ENCODE measurements around the gene TOR4A. TPM values are rescaled to one million over a fixed set of nuclear protein-coding genes. Genes with fewer than 3 reads are reported as not detected.

The TOR4A gene
- total RNA-seq, 1 donor: 5.4 TPM

DNA sequence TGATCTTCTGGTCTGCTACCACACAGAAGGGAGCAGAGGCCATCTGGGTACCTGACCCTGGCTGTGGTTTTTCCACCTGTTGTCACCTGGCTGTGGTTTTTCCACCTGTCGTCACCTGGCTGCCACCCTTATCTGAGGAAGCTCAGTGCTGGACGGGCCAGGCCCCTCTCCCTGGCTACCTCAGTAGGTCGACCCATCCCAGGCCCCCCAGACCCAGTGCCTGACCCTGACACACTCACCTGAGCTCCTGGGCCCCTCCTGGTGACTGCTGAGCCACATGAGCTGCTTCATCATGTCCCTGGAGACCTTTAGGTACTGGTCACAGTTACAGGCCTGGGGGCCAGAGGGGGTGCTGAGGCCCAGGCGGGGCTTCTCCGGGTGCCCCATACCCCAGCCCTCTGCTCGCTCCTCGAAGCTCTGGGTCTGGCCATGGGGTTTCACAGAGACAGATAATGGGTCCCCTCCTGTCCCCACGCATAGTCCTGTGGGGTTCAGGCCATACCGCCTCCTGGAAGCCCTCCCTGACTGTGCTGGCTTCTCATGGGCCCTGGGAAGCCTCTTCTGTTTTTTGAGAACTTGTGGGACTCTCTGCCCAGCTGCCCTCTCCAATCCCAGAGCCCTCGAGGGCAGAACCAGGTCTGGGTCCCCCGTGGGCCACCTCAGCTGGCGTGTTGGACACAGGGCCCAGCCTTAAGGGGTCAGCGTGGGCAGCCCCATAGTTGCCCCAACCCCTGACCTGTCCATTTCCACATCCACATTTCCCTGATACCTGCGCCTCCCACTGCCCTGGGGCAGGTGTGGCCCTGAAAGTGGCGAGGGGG is 32.1 kb downstream of the TOR4A start:
- Histone ChIP-seq H3K4me3 (ENCODE audit: low read length) (no peak overlapping the region), H3K4me1 (ENCODE audit: insufficient read depth, low read length) (peaks cover 24% of the 10 kb centered on the region), H3K9me3 (ENCODE audit: low read depth, low read length) (no peaks in the 10 kb centered on the region), H3K27me3 (ENCODE audit: insufficient read depth, low read length) (peaks cover 4% of the 10 kb centered on the region)

DNA sequence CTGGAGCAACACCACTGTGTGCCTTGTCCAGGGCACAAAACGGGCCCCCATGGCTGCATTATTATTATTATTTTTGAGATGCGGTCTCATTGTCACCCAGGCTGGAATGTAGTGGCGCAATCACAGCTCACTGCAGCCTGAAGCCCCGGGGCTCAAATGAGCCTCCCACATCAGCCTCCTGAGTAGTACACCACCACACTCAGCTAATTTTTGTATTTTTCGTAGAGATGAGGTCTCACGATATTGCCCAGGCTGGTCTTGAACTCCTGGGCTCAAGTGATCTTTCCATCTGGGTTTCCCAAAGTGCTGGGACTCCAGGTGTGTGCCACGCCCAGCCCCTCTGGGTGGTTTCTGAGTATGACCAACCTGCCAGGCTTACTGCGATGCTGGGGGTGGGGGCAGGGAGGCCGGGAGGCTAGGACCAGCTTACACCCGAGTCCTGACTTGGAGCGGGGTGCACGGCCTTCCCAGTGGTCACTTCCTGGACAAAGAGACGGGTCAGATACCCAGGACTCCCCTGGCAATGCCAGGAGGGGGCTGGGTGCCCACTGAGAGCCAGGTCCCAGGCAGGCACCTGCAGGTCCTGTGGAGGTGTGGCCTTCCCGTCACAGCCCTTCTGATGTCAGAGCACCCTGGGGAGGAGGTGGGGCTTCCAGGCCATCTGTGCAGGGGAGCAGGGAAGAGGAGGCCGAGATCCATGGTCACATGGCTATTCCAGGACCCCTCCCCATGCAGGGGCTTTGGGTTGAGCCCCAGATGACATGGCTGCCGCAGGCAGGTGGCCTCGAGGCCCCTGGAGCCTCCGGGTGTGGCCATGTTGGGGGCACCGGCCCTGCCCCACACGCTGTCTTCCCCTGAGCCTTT is 32.9 kb downstream of the TOR4A start:
- Histone ChIP-seq H3K27me3 (ENCODE audit: insufficient read depth, low read length) (peaks cover 4% of the 10 kb centered on the region), H3K9me3 (ENCODE audit: low read depth, low read length) (no peaks in the 10 kb centered on the region), H3K4me3 (ENCODE audit: low read length) (no peak overlapping the region), H3K4me1 (ENCODE audit: insufficient read depth, low read length) (peaks cover 17% of the 10 kb centered on the region)

DNA sequence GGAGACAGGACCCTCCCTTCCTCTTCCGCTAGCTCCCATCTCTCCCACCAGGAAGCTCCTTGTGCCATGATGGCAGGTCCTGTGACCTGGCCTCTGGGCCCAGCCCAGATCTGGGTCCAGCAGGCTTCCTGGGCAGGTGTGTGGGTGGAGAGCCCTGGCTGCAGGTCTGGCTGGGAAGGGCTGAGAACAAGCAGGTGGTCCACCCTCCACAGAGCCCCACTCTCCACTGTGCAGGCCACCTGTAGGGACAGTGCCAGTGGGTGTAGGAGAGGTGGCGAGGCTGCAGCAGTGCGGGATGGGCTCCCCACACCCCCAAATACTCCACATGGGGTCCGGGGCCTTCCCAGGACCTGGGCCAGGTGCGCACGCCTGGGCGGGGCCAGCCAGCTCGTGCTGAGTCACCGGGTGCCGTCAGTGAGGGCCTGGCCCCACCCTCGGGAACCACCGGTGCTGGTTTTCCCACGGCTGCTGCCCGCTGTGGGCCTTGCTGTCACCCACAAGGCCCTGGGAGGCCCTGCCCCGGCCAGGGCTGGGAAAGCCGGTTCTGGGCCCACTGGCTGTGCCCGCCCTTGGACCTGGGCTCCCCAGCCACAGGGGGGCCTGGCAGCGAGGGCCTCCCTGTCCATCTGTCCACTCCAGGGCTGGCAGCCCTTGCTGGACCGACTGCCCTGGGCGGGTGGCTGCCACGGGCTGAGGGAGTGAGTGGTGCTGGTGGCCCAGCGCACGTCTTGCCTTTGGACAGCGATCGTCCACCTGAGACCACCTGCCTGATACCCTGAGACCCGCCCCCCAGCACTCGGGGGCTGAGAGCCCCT is 33.9 kb downstream of the TOR4A start:
- H3K9me3 ChIP-seq (ENCODE audit: low read depth, low read length): no peaks in the 10 kb centered on the region
- peaks cover 3% of the 10 kb centered on the region for H3K27me3 ChIP-seq (ENCODE audit: insufficient read depth, low read length)
- H3K4me3 ChIP-seq (ENCODE audit: low read length): no peak overlapping the region
- H3K4me1 ChIP-seq (ENCODE audit: insufficient read depth, low read length): peaks cover 11% of the 10 kb centered on the region

DNA sequence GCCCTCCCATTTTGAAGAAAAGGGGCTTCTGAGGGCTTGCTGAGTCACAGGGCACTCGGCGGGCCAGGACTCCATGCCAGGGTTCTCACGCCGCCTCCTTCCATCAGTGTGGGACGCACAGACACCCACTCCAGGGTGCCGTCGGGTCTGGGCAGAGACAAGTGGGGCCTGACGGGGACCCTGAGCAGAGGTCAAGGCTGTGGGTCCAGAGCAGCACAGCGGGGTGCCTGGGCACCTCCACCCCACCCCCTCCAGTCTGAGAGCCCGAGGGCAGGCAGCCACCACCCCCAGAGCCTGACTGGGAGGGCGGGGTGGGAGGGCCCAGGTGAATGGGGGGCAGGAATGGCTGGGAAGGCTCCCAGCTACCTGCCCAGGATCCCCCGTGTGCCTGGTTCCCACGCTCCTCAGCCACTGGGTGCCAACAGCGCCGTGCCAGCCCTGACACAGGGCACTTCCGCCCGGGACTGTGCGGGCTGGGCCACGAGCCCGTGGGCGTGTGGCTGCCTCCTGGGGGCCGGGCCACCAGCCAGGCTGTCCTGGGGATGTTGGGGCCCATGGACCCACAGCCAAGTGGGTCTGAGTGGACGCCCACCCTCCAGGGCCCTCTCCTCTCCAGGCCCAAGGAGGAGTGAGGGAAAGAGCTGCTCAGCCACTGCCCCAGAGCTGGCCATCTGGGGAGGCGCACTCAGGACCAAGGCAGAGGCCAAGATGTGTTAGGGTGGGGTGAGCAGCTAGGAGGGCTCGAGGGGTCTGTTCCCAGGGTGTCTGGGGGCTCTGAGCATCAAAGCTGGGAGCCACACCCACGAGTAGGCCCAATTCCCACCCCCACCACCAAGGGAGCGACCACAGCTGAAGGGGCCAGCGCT is 34.7 kb downstream of the TOR4A start:
- no peak overlapping the region for H3K4me3 ChIP-seq (ENCODE audit: low read length)
- H3K27me3 ChIP-seq (ENCODE audit: insufficient read depth, low read length): no peaks in the 10 kb centered on the region
- H3K4me1 ChIP-seq (ENCODE audit: insufficient read depth, low read length): peaks cover 5% of the 10 kb centered on the region
- H3K9me3 ChIP-seq (ENCODE audit: low read depth, low read length): no peaks in the 10 kb centered on the region

DNA sequence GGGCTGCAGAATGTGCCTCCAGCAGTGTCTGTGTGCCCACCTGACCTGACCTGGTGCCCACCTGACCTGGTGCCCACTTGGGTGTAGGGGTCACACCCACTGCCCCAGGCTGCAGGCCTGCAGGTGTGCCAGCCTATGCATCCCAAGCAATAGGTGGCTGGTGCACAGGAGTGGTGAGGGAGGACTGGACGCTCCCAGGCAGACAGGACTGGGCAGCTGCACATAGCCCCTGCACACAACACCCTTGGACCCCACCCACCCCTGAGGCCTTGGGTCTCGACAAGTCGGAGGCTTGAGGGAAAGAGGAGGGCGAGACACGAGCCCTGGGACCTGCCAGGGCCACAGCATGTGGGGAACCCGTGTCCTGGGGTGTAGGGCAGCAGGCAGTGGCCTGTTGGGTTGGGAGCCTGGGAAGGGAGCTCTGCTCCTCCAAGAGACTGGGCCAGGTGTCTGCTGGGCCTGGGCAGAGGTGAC is 35.4 kb downstream of the TOR4A start:
- Histone ChIP-seq H3K4me3 (ENCODE audit: low read length) (no peak overlapping the region), H3K4me1 (ENCODE audit: insufficient read depth, low read length) (peaks cover 5% of the 10 kb centered on the region), H3K9me3 (ENCODE audit: low read depth, low read length) (no peaks in the 10 kb centered on the region), H3K27me3 (ENCODE audit: insufficient read depth, low read length) (no peaks in the 10 kb centered on the region)

DNA sequence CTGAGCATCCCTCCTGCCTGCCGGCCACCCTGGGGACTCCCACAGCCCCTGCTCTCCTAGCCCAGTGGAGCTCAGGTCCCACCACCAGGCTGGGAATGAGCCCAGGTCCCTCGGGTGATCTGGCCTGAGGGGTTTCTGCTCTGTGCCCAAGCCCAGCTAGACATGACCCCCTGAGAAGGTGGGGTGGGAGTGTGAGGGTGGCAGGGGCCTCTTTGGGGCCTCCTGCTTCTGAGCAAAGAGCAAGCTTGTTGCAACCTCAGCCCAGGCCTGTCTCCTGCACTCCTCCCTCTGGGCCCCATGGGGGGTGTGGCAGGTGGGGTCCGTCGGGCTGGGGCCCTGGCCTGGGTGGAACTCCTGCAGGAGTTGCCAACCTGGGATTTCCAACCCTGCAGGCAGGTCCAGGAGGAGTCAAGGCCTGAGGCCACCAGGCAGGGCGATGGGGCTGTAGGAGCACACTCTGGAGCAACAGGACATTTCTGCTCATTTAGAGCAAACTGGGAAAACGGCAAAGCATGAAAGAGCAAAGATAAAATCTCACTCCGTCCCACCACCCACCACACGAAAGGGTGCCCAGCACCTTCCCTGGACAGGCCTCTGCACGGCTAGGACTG is 35.9 kb downstream of the TOR4A start:
- no peak overlapping the region for H3K4me3 ChIP-seq (ENCODE audit: low read length)
- peaks cover 5% of the 10 kb centered on the region for H3K4me1 ChIP-seq (ENCODE audit: insufficient read depth, low read length)
- no peaks in the 10 kb centered on the region for H3K9me3 ChIP-seq (ENCODE audit: low read depth, low read length)
- H3K27me3 ChIP-seq (ENCODE audit: insufficient read depth, low read length): no peaks in the 10 kb centered on the region

DNA sequence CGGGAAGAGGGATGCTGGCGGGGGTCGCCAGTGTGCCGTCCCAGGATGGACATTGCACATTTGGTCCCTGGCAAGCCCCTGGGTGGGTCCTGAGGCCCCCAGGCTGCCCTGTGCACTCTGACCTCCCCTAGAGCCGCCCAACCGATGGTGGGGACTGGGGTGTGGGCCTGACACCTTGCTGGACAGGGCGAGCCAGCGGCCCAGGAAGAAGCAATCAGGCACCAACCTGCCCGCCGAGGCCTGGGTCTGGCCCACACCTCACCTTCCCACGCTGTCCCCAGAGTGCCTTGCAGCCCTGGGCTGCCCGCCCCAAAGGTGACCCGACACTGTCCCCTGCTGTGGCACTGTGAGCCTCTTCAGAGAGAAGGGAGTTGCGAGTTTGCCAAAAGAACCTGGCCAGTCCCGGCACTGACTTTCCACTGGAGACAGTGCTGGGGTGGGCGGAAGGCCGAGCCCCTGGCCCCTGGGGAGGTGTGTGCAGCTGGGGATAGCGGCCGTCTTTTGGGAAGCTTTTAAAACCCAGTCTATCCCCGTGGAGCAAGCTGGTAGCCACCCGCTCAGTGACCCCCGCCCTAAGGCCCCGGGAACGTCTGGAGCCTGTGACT is 36.5 kb downstream of the TOR4A start:
- H3K4me3 ChIP-seq (ENCODE audit: low read length): no peak overlapping the region
- H3K27me3 ChIP-seq (ENCODE audit: insufficient read depth, low read length): no peaks in the 10 kb centered on the region
- peaks cover 5% of the 10 kb centered on the region for H3K4me1 ChIP-seq (ENCODE audit: insufficient read depth, low read length)
- H3K9me3 ChIP-seq (ENCODE audit: low read depth, low read length): no peaks in the 10 kb centered on the region

DNA sequence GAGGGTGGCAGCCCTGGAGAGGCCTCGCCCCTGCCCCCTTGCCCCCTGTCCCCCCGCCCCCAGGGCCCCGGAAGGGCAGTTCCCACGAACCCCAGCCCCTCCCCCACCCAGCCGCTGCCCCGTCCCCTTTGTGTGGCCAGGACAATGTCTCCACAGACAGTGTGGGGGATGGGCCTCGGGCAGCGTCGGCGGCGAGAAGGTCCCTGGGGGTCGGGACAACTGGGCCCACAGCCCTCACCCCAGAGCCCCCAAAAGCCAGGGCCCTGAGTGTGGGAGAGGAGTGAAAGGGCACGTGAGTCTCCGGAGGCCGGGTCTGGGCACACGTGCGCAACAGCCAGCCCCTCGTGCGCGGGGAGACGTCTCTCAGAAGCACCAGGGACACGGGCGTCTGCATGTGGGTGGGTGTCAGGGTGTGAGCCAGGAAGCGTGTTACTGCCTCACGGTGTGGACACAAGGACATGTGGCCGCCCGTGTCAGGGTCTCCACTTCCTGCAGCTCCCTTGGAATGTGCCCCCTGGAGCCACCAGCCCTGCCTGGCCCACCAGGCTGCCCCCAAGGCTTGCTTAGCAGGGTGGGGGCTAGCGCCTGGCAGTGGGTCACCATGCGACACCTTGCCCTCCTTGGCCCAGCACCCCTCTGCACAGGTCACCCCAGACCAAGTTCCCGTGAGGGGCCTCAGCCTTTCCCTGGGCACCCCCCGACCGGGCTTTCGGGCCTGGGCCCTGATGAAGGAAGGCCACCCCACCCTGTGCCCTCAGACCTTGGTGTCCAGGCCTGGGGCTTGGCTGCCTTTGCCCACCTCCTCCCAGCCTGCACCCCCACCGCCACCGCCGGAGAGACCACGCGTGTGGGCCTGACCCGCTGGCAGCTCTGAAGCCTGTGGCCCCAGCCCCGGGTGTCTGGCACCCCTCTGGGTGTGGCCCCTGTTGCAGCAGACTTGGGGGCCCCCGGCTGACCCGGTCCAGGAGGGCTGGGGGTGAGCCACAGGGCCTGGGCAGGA is 37.3 kb downstream of the TOR4A start:
- Histone ChIP-seq H3K4me1 (ENCODE audit: insufficient read depth, low read length) (peaks cover 5% of the 10 kb centered on the region), H3K4me3 (ENCODE audit: low read length) (no peak overlapping the region), H3K9me3 (ENCODE audit: low read depth, low read length) (no peaks in the 10 kb centered on the region), H3K27me3 (ENCODE audit: insufficient read depth, low read length) (no peaks in the 10 kb centered on the region)

DNA sequence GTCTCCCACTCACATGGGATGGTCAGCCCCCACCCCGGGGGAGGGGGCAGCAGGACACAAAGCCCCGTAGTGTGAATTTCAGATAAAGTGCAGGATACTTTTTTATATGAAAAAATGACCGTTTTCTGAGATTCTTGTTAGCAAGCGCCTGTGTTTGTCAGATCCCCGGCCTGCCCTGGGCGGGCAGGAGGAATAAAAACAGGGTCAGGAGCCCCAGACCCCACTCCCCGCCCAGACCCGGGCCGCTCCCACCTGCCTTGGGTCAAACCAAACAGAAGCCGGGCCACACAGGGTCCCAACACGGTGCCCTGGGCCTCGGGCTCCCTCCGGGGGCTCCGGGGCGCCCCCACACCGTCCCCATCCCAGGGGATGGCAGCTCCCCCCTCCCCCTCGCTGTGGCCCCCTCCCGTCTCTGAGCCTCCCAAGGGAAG is 38.1 kb downstream of the TOR4A start:
- Histone ChIP-seq H3K9me3 (ENCODE audit: low read depth, low read length) (no peaks in the 10 kb centered on the region), H3K4me1 (ENCODE audit: insufficient read depth, low read length) (peaks cover 12% of the 10 kb centered on the region), H3K27me3 (ENCODE audit: insufficient read depth, low read length) (no peaks in the 10 kb centered on the region), H3K4me3 (ENCODE audit: low read length) (no peak overlapping the region)

DNA sequence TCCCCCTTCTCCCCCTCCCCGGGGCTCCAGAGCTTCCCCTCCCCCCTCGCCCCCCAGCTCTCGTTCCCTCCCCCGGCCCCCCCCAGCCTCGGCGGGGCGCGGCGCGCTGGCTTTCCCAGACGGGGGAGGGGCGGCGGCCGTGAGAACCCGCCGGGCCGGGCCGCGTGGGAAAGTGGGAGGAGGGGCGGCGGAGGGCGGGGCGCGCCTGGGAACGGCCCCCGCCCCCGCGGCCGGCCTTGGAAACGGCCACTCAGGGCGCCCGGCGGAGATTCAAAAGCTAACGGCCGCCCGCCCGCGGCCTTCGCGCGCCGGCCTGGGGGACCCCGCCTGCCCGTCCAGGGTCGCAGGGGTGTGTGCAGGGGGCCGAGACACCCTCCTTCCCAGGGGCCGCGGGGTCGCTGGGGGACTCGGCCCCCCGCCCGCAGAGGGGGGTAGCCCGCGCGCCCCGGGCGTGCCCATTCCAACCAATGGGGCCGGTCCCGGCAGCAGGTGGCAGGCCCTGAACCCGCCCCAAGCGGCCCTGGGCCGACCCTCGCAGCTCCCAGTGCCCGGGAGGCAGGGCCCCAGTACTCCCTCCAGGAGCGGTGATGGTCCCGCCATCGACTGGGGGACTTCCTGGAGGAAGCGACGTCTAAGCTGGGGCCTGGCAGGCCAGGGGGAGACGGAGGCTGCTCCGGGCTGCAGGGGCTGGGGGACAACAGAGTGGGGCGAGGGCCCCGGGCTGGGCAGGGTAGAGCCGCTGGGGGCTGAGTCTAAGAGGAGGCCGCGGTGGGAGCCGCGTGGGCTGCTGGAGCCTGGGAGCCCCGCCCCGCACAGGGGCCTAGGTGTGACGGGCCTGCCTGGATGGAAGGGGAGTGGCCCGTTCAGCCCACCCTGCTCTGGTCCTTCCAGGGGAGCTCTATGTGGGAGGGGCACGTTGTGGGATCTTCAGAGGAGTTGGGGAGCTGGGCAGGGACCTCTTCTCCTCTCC is 38.8 kb downstream of the TOR4A start:
- no peak overlapping the region for H3K4me3 ChIP-seq (ENCODE audit: low read length)
- peaks cover 19% of the 10 kb centered on the region for H3K4me1 ChIP-seq (ENCODE audit: insufficient read depth, low read length)
- no peaks in the 10 kb centered on the region for H3K27me3 ChIP-seq (ENCODE audit: insufficient read depth, low read length)
- H3K9me3 ChIP-seq (ENCODE audit: low read depth, low read length): no peaks in the 10 kb centered on the region

DNA sequence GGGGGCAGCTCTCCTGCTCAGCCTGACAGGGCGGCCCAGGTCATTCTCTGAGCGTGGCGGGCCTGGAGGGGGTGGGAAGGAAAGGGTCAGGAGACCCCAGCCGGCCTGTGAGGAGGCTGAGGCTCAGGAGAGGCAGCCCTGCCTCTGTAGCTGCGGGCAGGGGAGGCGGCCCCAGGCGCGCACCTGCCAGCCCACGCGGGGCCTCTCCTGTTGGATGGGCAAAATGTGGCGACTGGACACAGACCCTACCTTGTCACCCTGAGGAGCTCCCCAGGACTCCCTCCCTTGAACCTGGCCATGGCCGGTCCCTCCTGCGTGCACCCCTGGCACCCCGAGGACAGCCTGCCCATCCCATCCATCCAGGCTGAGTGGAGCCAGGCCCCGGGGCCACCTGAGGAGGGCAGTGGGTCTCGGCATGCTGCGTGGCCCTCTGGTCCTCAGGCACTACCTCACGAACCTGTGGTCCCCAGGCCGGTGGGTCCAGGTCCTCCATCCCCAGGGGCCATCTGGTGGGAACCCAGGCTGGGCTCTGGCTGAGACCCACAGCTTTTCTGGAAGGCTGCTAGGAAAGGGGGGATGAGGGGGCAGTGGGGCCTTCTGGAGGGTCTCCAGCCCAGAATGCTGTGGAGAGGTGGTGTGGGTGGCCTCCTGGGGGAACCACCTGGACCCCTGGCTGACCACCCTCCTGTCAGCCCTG is 39.6 kb downstream of the TOR4A start:
- H3K27me3 ChIP-seq (ENCODE audit: insufficient read depth, low read length): no peaks in the 10 kb centered on the region
- H3K4me1 ChIP-seq (ENCODE audit: insufficient read depth, low read length): peaks cover 19% of the 10 kb centered on the region
- no peaks in the 10 kb centered on the region for H3K9me3 ChIP-seq (ENCODE audit: low read depth, low read length)
- H3K4me3 ChIP-seq (ENCODE audit: low read length): no peak overlapping the region

Data from mononuclear cell (primary cell).